Tibial artery (tissue), 4 donors: ENCODE measurements around the gene EPHB2.
"Not testable (repeated sequence)": the region's sequence is repeated elsewhere in the genome, so short reads cannot be mapped to it uniquely, and the experiment has no call there.

Experiments
- DNase-seq, 2 donors: peaks; one replicate each; pipeline ENCODE4 v3.0.0-alpha.2; 2019
- H3K27ac ChIP-seq, 2 donors: fragments of 200-600 bp; sonication (generic) in 1 of 2; 1 replicate in 1 of 2; 2 replicates in 1 of 2; pipeline ENCODE4 v1.5.1; 2018 to 2019; ENCODE audit warnings: mild to moderate bottlenecking in 1 of 2
- H3K27me3 ChIP-seq, 2 donors: fragments of 200-600 bp; sonication (generic) in 1 of 2; one replicate each; pipeline versions ENCODE4 v1.5.1 to v1.6.0; 2016 to 2019
- H3K36me3 ChIP-seq, 3 donors: fragments of 200-600 bp; sonication (generic) in 2 of 3; one replicate each; pipeline ENCODE4 v1.5.1; 2016 to 2019; ENCODE audit warnings: mild to moderate bottlenecking in 2 of 3
- H3K4me1 ChIP-seq, 4 donors: fragments of 200-600 bp; sonication (generic) in 2 of 4; 1 replicate in 3 of 4; 2 replicates in 1 of 4; pipeline ENCODE4 v1.5.1; 2016 to 2019
- H3K4me3 ChIP-seq, 2 donors: fragments of 200-600 bp; sonication (generic) in 1 of 2; 1 replicate in 1 of 2; 2 replicates in 1 of 2; pipeline ENCODE4 v1.5.1; 2018 to 2019; ENCODE audit warnings: mild to moderate bottlenecking in 2 of 2
- H3K9me3 ChIP-seq, 3 donors: fragments of 200-600 bp; sonication (generic) in 1 of 3; one replicate each; pipeline ENCODE4 v1.5.1; 2016 to 2019
- CTCF ChIP-seq, 2 experiments: fragments of 200-600 bp in 1 of 2; fragments of 450-650 bp in 1 of 2; IDR thresholded peaks; one replicate each; pipeline ENCODE4 v1.5.1; 2017 to 2019; ENCODE audit warnings: antibody characterized with exemption in 2 of 2, mild to moderate bottlenecking in 1 of 2, moderate library complexity in 1 of 2
- intact Hi-C: fragments of 100-400 bp; cut with DNase I; formaldehyde crosslinking; loops from one replicate; pipeline ENCODE4 v1.15.0; 2023; ENCODE audit warnings: low total_unique reads

EPHB2 gene

GRCh38 chr1:22941257-22941656 is 230.6 kb downstream of the EPHB2 start:
- Histone ChIP-seq H3K4me3 (no peak overlapping the region), H3K27me3 (peaks cover 0 to 35% of the 10 kb centered on the region in 2 donors), H3K4me1 (no peaks in the 10 kb centered on the region), H3K36me3 (no peaks in the 10 kb centered on the region), H3K9me3 (peaks cover 0 to 2% (median 0%) of the 10 kb centered on the region in 3 donors), H3K27ac (no peak overlapping the region)
- intact Hi-C loops: no loop called here
- no peak for TF ChIP-seq CTCF (IDR thresholded peaks at IDR 0.05)
- DNase-seq: peak in 1 of 2 donors; percentile 2

GRCh38 chr1:22944346-22945055 is 233.9 kb downstream of the EPHB2 start:
- peaks cover 0 to 54% of the 10 kb centered on the region in 2 donors for H3K27me3 ChIP-seq
- intact Hi-C loops: no loop called here
- no peak overlapping the region for H3K4me3 ChIP-seq
- H3K4me1 ChIP-seq: no peaks in the 10 kb centered on the region
- H3K27ac ChIP-seq: no peak overlapping the region
- TF ChIP-seq CTCF (IDR thresholded peaks at IDR 0.05): no peak
- no peak for DNase-seq
- H3K36me3 ChIP-seq: no peaks in the 10 kb centered on the region
- peaks cover 0 to 4% (median 0%) of the 10 kb centered on the region in 3 donors for H3K9me3 ChIP-seq

- DNase-seq, H3K9me3 ChIP-seq, H3K4me3 ChIP-seq, H3K36me3 ChIP-seq, H3K4me1 ChIP-seq, H3K27ac ChIP-seq, intact Hi-C loops: not testable (repeated sequence)
- H3K27me3 ChIP-seq: peaks cover 0 to 54% of the 10 kb centered on the region in 2 donors
Observed at GRCh38 chr1:22945171-22945570, 234.5 kb downstream of the EPHB2 start.

GRCh38 chr1:22949822-22950331 is 239.2 kb downstream of the EPHB2 start:
- no peak for TF ChIP-seq CTCF (IDR thresholded peaks at IDR 0.05)
- Histone ChIP-seq H3K27ac (no peak overlapping the region), H3K4me3 (no peak overlapping the region), H3K9me3 (peaks cover 0 to 4% (median 0%) of the 10 kb centered on the region in 3 donors), H3K4me1 (peaks cover 0 to 8% (median 0%) of the 10 kb centered on the region in 4 donors), H3K27me3 (peaks cover 0 to 71% of the 10 kb centered on the region in 2 donors), H3K36me3 (no peaks in the 10 kb centered on the region)
- DNase-seq: no peak
- intact Hi-C loops: no loop called here

GRCh38 chr1:22951796-22952195 is 241.2 kb downstream of the EPHB2 start:
- no peak for DNase-seq
- TF ChIP-seq CTCF (IDR thresholded peaks at IDR 0.05): no peak

GRCh38 chr1:22952694-22953056 is 242.0 kb downstream of the EPHB2 start:
- DNase-seq: no peak
- Histone ChIP-seq H3K4me1 (peaks cover 0 to 8% (median 0%) of the 10 kb centered on the region in 4 donors), H3K9me3 (no peaks in the 10 kb centered on the region), H3K36me3 (no peaks in the 10 kb centered on the region), H3K27me3 (peaks cover 0 to 65% of the 10 kb centered on the region in 2 donors), H3K27ac (no peak overlapping the region), H3K4me3 (no peak overlapping the region)
- intact Hi-C loops: no loop called here
- no peak for TF ChIP-seq CTCF (IDR thresholded peaks at IDR 0.05)

More at GRCh38 chr1:22951796-22952195, 241.2 kb downstream of the EPHB2 start:
- H3K27me3 ChIP-seq: peaks cover 0 to 71% of the 10 kb centered on the region in 2 donors
- H3K27ac ChIP-seq: no peak overlapping the region
- H3K4me1 ChIP-seq: peaks cover 0 to 8% (median 0%) of the 10 kb centered on the region in 4 donors
- no peaks in the 10 kb centered on the region for H3K36me3 ChIP-seq
- H3K9me3 ChIP-seq: no peaks in the 10 kb centered on the region
- H3K4me3 ChIP-seq: no peak overlapping the region
- intact Hi-C loops: no loop called here
